GM21515 (cell line): ENCODE measurements around the gene MOSPD3.
"Not testable (repeated sequence)": the region's sequence is repeated elsewhere in the genome, so short reads cannot be mapped to it uniquely, and the experiment has no call there.

Source experiments
- ATAC-seq: cut with Tn5 transposase; IDR thresholded peaks from one replicate; pipeline ENCODE4 v1.9.1; 2021; ENCODE audit not compliant: unreplicated experiment

The MOSPD3 gene

GRCh38 chr7:100623951-100624824, 11.8 kb downstream of the MOSPD3 start:
- no peak for ATAC-seq

- no peak for ATAC-seq
Observed at GRCh38 chr7:100626055-100626454, 13.7 kb downstream of the MOSPD3 start.

- ATAC-seq = peak; percentile 74
Observed at GRCh38 chr7:100626530-100627237, 14.3 kb downstream of the MOSPD3 start.

- no peak for ATAC-seq
Observed at GRCh38 chr7:100627238-100627549, 14.9 kb downstream of the MOSPD3 start.

GRCh38 chr7:100629117-100629716, 16.9 kb downstream of the MOSPD3 start:
- no peak for ATAC-seq

- no peak for ATAC-seq
Observed at GRCh38 chr7:100630066-100630465, 17.7 kb downstream of the MOSPD3 start.

GRCh38 chr7:100632951-100633717, 20.8 kb downstream of the MOSPD3 start:
- no peak for ATAC-seq

GRCh38 chr7:100639995-100640516, 27.7 kb downstream of the MOSPD3 start:
- ATAC-seq = no peak

- ATAC-seq = no peak
Observed at GRCh38 chr7:100640517-100641440, 28.4 kb downstream of the MOSPD3 start.

- ATAC-seq = no peak
Observed at GRCh38 chr7:100641463-100641859, 29.1 kb downstream of the MOSPD3 start, which contains the start of gene TFR2. TSS of gene TFR2 (minus strand) at chr7:100641552. CDS start at chr7:100641509, 43 bp downstream.

- no peak for ATAC-seq
Observed at GRCh38 chr7:100641860-100642533, 29.7 kb downstream of the MOSPD3 start.

- ATAC-seq = no peak
Observed at GRCh38 chr7:100642534-100642907, 30.2 kb downstream of the MOSPD3 start.

- no peak for ATAC-seq
Observed at GRCh38 chr7:100649826-100650565, 37.7 kb downstream of the MOSPD3 start.

GRCh38 chr7:100654908-100655831, 42.8 kb downstream of the MOSPD3 start:
- no peak for ATAC-seq

- ATAC-seq = no peak
Observed at GRCh38 chr7:100655908-100656674, 43.8 kb downstream of the MOSPD3 start, which contains the start of gene ACTL6B. TSS of gene ACTL6B (minus strand) at chr7:100656448. CDS start at chr7:100656354, 94 bp downstream.

GRCh38 chr7:100662194-100662776, 49.9 kb downstream of the MOSPD3 start:
- ATAC-seq = not testable (repeated sequence)
